ENCODE data around the gene SERPING1.

SERPING1 gene

GRCh38 chr11:57624864-57625263, 27.4 kb downstream of the SERPING1 start:
- Histone ChIP-seq H3K27me3 (ENCODE audit: insufficient read depth, low read length) (no peaks in the 10 kb centered on the region), H3K36me3 (ENCODE audit: insufficient read depth, low read length) (no peaks in the 10 kb centered on the region; the same call in 1 of the 2 replicates), H2AFZ (ENCODE audit: low read length) (no peak overlapping the region), H3K27ac (ENCODE audit: low read depth, low read length, poor library complexity, severe bottlenecking) (no peak overlapping the region), H3K4me2 (ENCODE audit: low read length) (no peak overlapping the region), H3K4me1 (ENCODE audit: insufficient read depth, low read length, severe bottlenecking) (no peaks in the 10 kb centered on the region), H3K9me2 (ENCODE audit: low read depth, low read length) (no peaks in the 10 kb centered on the region), H3K9me3 (ENCODE audit: low read length) (0 out of 2 replicates have a peak, but pooled peaks cover under 1% of the 10 kb centered on the region), H3K9ac (ENCODE audit: low read length) (no peak overlapping the region), H3K79me2 (ENCODE audit: insufficient read depth, low read length) (no peaks in the 10 kb centered on the region), H4K20me1 (ENCODE audit: insufficient read depth, low read length) (no peaks in the 10 kb centered on the region), H3K4me3 (ENCODE audit: low read depth, low read length, poor library complexity, severe bottlenecking) (no peak overlapping the region), H3F3A (ENCODE audit: insufficient read depth, low read length) (no peaks in the 10 kb centered on the region)
- TF ChIP-seq EZH2 (IDR thresholded peaks at IDR 0.05; ENCODE audit: borderline replicate concordance, low read length) = no peak
- TF ChIP-seq, protein P1, sequence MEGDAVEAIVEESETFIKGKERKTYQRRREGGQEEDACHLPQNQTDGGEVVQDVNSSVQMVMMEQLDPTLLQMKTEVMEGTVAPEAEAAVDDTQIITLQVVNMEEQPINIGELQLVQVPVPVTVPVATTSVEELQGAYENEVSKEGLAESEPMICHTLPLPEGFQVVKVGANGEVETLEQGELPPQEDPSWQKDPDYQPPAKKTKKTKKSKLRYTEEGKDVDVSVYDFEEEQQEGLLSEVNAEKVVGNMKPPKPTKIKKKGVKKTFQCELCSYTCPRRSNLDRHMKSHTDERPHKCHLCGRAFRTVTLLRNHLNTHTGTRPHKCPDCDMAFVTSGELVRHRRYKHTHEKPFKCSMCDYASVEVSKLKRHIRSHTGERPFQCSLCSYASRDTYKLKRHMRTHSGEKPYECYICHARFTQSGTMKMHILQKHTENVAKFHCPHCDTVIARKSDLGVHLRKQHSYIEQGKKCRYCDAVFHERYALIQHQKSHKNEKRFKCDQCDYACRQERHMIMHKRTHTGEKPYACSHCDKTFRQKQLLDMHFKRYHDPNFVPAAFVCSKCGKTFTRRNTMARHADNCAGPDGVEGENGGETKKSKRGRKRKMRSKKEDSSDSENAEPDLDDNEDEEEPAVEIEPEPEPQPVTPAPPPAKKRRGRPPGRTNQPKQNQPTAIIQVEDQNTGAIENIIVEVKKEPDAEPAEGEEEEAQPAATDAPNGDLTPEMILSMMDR (IDR thresholded peaks at IDR 0.05; ENCODE audit: low read length) = no peak

DNA sequence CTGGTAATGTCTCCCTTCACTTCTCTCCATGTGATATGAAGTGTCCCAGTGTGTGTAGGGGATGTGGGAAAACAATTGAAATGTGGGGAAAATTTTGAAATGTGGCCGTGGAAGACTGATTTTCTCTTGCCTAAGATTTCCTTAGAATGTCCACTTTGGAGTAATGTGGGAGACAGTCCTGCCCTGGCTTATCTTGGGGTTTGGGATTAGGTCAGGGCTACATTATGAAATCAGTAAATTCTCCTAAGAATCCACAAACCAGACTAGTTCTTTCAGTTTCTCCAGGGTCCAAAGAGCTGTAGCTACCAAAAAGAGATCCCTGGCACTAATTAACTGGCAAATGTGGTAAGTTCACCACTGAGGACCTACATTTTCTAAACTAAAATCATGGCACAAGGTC, 29.4 kb downstream of the SERPING1 start:
- Histone ChIP-seq H3K9me2 (ENCODE audit: low read depth, low read length) (no peaks in the 10 kb centered on the region), H4K20me1 (ENCODE audit: insufficient read depth, low read length) (no peaks in the 10 kb centered on the region), H3K36me3 (ENCODE audit: insufficient read depth, low read length) (no peaks in the 10 kb centered on the region), H3K9ac (ENCODE audit: low read length) (no peak overlapping the region), H3K4me2 (ENCODE audit: low read length) (no peak overlapping the region), H3K9me3 (ENCODE audit: low read length) (no peaks in the 10 kb centered on the region), H3K79me2 (ENCODE audit: insufficient read depth, low read length) (no peaks in the 10 kb centered on the region), H3K4me1 (ENCODE audit: insufficient read depth, low read length, severe bottlenecking) (no peaks in the 10 kb centered on the region), H2AFZ (ENCODE audit: low read length) (no peak overlapping the region), H3F3A (ENCODE audit: insufficient read depth, low read length) (no peaks in the 10 kb centered on the region), H3K27ac (ENCODE audit: low read depth, low read length, poor library complexity, severe bottlenecking) (no peak overlapping the region), H3K27me3 (ENCODE audit: insufficient read depth, low read length) (no peaks in the 10 kb centered on the region), H3K4me3 (ENCODE audit: low read depth, low read length, poor library complexity, severe bottlenecking) (no peak overlapping the region)
- TF ChIP-seq, protein P1 (IDR thresholded peaks at IDR 0.05; ENCODE audit: low read length) = no peak
- no peak for TF ChIP-seq EZH2 (IDR thresholded peaks at IDR 0.05; ENCODE audit: borderline replicate concordance, low read length)

DNA sequence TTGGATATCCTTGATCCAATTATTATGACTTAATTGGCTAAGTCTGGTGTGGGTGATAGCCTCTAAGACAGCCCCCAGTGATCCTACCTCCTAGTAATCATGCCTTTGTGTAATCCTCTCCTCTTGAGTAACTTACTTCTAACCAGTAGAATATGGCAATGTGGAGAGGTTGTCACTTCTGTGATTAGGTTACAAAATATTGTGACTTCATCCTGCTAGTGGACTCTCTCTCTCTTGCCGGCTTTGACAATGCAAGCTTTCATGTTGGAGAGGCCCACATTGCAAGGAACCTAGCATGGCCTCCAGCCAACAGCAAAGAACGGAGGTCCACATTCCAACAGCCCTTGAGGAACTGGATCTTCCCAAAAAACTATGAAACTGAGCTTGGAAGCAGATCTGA, 32.7 kb downstream of the SERPING1 start:
- Histone ChIP-seq H3K9me3 (ENCODE audit: low read length) (no peaks in the 10 kb centered on the region), H3K9me2 (ENCODE audit: low read depth, low read length) (no peaks in the 10 kb centered on the region), H3F3A (ENCODE audit: insufficient read depth, low read length) (no peaks in the 10 kb centered on the region), H3K36me3 (ENCODE audit: insufficient read depth, low read length) (no peaks in the 10 kb centered on the region), H3K4me1 (ENCODE audit: insufficient read depth, low read length, severe bottlenecking) (no peaks in the 10 kb centered on the region), H3K4me2 (ENCODE audit: low read length) (no peak overlapping the region), H2AFZ (ENCODE audit: low read length) (no peak overlapping the region), H3K27ac (ENCODE audit: low read depth, low read length, poor library complexity, severe bottlenecking) (no peak overlapping the region), H3K27me3 (ENCODE audit: insufficient read depth, low read length) (no peaks in the 10 kb centered on the region), H3K4me3 (ENCODE audit: low read depth, low read length, poor library complexity, severe bottlenecking) (no peak overlapping the region), H4K20me1 (ENCODE audit: insufficient read depth, low read length) (no peaks in the 10 kb centered on the region), H3K79me2 (ENCODE audit: insufficient read depth, low read length) (no peaks in the 10 kb centered on the region), H3K9ac (ENCODE audit: low read length) (no peak overlapping the region)
- TF ChIP-seq, protein P1 (IDR thresholded peaks at IDR 0.05; ENCODE audit: low read length) = no peak
- no peak for TF ChIP-seq EZH2 (IDR thresholded peaks at IDR 0.05; ENCODE audit: borderline replicate concordance, low read length)

Measured in OCI-LY1 (cell line).